DND-41 (cell line): ENCODE data around the gene ZSWIM4.
A peak's percentile ranks its signal among the peaks of the same experiment; 100 is the strongest.
"Not testable (repeated sequence)": the region's sequence is repeated elsewhere in the genome, so short reads cannot be mapped to it uniquely, and the experiment has no call there.

Experiments
- ATAC-seq: fragments of 200-7000 bp; cut with Tn5 transposase; 3 replicates; pipeline ENCODE4 v1.9.1; 2021; ENCODE audit warnings: low read depth; ENCODE audit not compliant: insufficient read depth
- DNase-seq: peaks from one replicate; pipeline ENCODE4 v3.0.0-alpha.2; 2020
- H2AFZ ChIP-seq: 2 replicates; pipeline ENCODE4 v1.6.0; 2012; ENCODE audit warnings: low read depth, low read length
- H3K27ac ChIP-seq: 2 replicates; pipeline ENCODE4 v1.5.1; 2012; ENCODE audit warnings: low read length, inconsistent platforms
- H3K27me3 ChIP-seq: fragments of 200-600 bp; sonication (generic); 2 replicates; pipeline ENCODE4 v1.6.0; 2012; ENCODE audit warnings: low read length, mild to moderate bottlenecking, inconsistent platforms; ENCODE audit not compliant: insufficient read depth, poor library complexity
- H3K36me3 ChIP-seq: 2 replicates; pipeline ENCODE4 v1.5.1; 2012; ENCODE audit warnings: low read length, inconsistent platforms; ENCODE audit not compliant: insufficient read depth
- H3K4me1 ChIP-seq: 2 replicates; pipeline ENCODE4 v1.5.1; 2012; ENCODE audit warnings: mild to moderate bottlenecking, low read length; ENCODE audit not compliant: insufficient read depth
- H3K4me2 ChIP-seq: 2 replicates; pipeline ENCODE4 v1.6.0; 2012; ENCODE audit warnings: mild to moderate bottlenecking, moderate library complexity, low read length, inconsistent platforms; ENCODE audit not compliant: insufficient read depth
- H3K4me3 ChIP-seq, 2 experiments: fragments of 200-600 bp in 1 of 2; shearing (Covaris generic) in 1 of 2; 2 replicates each; pipeline ENCODE4 v1.5.1; 2012 to 2016; ENCODE audit warnings: inconsistent platforms in 2 of 2, low read length in 2 of 2, mild to moderate bottlenecking in 2 of 2, low read depth in 1 of 2, moderate library complexity in 1 of 2
- H3K79me2 ChIP-seq: 2 replicates; pipeline ENCODE4 v1.6.0; 2012; ENCODE audit warnings: low read length, inconsistent platforms; ENCODE audit not compliant: insufficient read depth
- H3K9ac ChIP-seq: 2 replicates; pipeline ENCODE4 v1.6.0; 2012; ENCODE audit warnings: low read depth, mild to moderate bottlenecking, inconsistent platforms, low read length, moderate library complexity
- H3K9me3 ChIP-seq: 2 replicates; pipeline ENCODE4 v1.5.1; 2012; ENCODE audit warnings: low read length, moderate library complexity, mild to moderate bottlenecking, inconsistent platforms; ENCODE audit not compliant: insufficient read depth, severe bottlenecking
- H4K20me1 ChIP-seq: 2 replicates; pipeline ENCODE4 v1.6.0; 2012; ENCODE audit warnings: low read length; ENCODE audit not compliant: insufficient read depth
- CTCF ChIP-seq: IDR thresholded peaks from 2 replicates; pipeline ENCODE4 v1.5.1; 2012; ENCODE audit warnings: borderline replicate concordance, low read length, moderate library complexity, mild to moderate bottlenecking; ENCODE audit not compliant: poor library complexity, severe bottlenecking; ENCODE audit errors: extremely low read depth
- EZH2 ChIP-seq: IDR thresholded peaks from 3 replicates; pipeline ENCODE4 v1.6.1; 2012; ENCODE audit warnings: borderline replicate concordance, low read depth, mild to moderate bottlenecking, moderate library complexity, low read length, inconsistent platforms; ENCODE audit not compliant: severe bottlenecking

ZSWIM4 gene

GRCh38 chr19:13774217-13775191 is 20.7 kb upstream of the ZSWIM4 start, which contains the start of gene C19orf53:
C19orf53 (plus strand) TSS chr19:13774456; CDS start chr19:13774478, 22 bp downstream.
- no peaks in the 10 kb centered on the region for H3K27me3 ChIP-seq
- H3K9ac ChIP-seq, result peak within 1 kb of the TSS; percentile 79
- peak; percentile 99 for ATAC-seq
- H3K4me2 ChIP-seq, result peak within 1 kb of the TSS; percentile 92
- H3K27ac ChIP-seq, result peak within 1 kb of the TSS; percentile 85
- H3K36me3 ChIP-seq, result peaks cover 50% of the 10 kb centered on the region
- H2AFZ ChIP-seq, result peak within 1 kb of the TSS; percentile 94
- peak within 1 kb of the TSS; percentile 77 to 90; a peak in 3 of 4 replicates for H3K4me3 ChIP-seq
- peak; percentile 91 for DNase-seq
- peaks cover 34% of the 10 kb centered on the region for H3K79me2 ChIP-seq
- TF ChIP-seq CTCF, result no peak
- no peak for TF ChIP-seq EZH2
- H3K9me3 ChIP-seq, result no peaks in the 10 kb centered on the region
- H4K20me1 ChIP-seq, result peaks cover 34% of the 10 kb centered on the region
- peaks cover 25% of the 10 kb centered on the region for H3K4me1 ChIP-seq

- no peaks in the 10 kb centered on the region for H3K27me3 ChIP-seq
- peaks cover 34% of the 10 kb centered on the region for H3K79me2 ChIP-seq
- H3K36me3 ChIP-seq, result peaks cover 37% of the 10 kb centered on the region
- H3K9ac ChIP-seq, result no peak overlapping the region
- ATAC-seq (no peak), DNase-seq (no peak)
- H4K20me1 ChIP-seq, result peaks cover 34% of the 10 kb centered on the region
- H2AFZ ChIP-seq, result no peak overlapping the region
- TF ChIP-seq CTCF (no peak), EZH2 (no peak)
- H3K9me3 ChIP-seq, result no peaks in the 10 kb centered on the region
- no peak overlapping the region for H3K4me2 ChIP-seq
- peaks cover 25% of the 10 kb centered on the region for H3K4me1 ChIP-seq
- H3K4me3 ChIP-seq, result no peak overlapping the region
- H3K27ac ChIP-seq, result no peak overlapping the region
Measured at GRCh38 chr19:13778398-13778797, 16.8 kb upstream of the ZSWIM4 start.

GRCh38 chr19:13778847-13779246 is 16.4 kb upstream of the ZSWIM4 start:
- H2AFZ ChIP-seq, result no peak overlapping the region
- H3K36me3 ChIP-seq, result peaks cover 37% of the 10 kb centered on the region
- no peak for DNase-seq
- no peak overlapping the region for H3K4me2 ChIP-seq
- no peak overlapping the region for H3K4me3 ChIP-seq
- H3K27ac ChIP-seq, result no peak overlapping the region
- H4K20me1 ChIP-seq, result peaks cover 34% of the 10 kb centered on the region
- ATAC-seq, result no peak
- H3K27me3 ChIP-seq, result no peaks in the 10 kb centered on the region
- H3K4me1 ChIP-seq, result peaks cover 22% of the 10 kb centered on the region
- peaks cover 34% of the 10 kb centered on the region for H3K79me2 ChIP-seq
- H3K9ac ChIP-seq, result no peak overlapping the region
- no peaks in the 10 kb centered on the region for H3K9me3 ChIP-seq
- TF ChIP-seq EZH2 (no peak), CTCF (no peak)

- not testable (repeated sequence) for H3K27me3 ChIP-seq, H3K4me2 ChIP-seq, H2AFZ ChIP-seq, H3K27ac ChIP-seq, ATAC-seq, H3K4me3 ChIP-seq, DNase-seq, H3K9ac ChIP-seq, H3K9me3 ChIP-seq
- Histone ChIP-seq H3K36me3 (peaks cover 37% of the 10 kb centered on the region), H3K4me1 (peaks cover 23% of the 10 kb centered on the region), H3K79me2 (peaks cover 28% of the 10 kb centered on the region), H4K20me1 (peaks cover 34% of the 10 kb centered on the region)
Measured at GRCh38 chr19:13779794-13780193, 15.4 kb upstream of the ZSWIM4 start.
